Measurements from ENCODE around the gene UGGT2. TPM values are rescaled to one million over a fixed set of nuclear protein-coding genes. Genes with fewer than 3 reads are reported as not detected.
A peak's percentile ranks its signal among the peaks of the same experiment; 100 is the strongest.

Gene UGGT2
- total RNA-seq, 6 experiments from 2014 or later, result 8.2 to 17.1 (median 10.3) TPM

DNA sequence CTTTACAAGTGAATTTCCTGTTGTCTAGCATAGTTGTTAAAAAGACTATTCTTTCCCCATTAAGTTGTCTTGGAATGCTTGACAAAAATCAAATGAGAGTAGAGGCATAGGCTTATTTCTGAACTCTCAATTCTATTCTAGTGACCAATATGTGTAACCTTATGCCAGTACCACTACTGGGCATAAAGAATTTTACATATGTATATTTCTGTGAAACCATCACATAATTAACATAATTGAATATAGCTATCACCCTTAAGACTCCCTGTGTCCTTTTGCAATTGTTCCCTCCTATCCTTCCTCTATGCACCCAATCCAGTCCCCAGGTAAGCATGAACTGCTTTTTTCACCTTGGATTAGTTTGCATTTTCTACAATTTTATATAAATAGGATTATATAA, 211.3 kb downstream of the UGGT2 start:
- H3K4me1 ChIP-seq, result no peaks in the 10 kb centered on the region
- intact Hi-C loops (cut with DNase I), result no loop called here
- H3K27me3 ChIP-seq, result no peaks in the 10 kb centered on the region
- no peaks in the 10 kb centered on the region for H3K36me3 ChIP-seq
- no peak for DNase-seq
- ATAC-seq, result no peak
- H3K9me3 ChIP-seq, result peaks cover 0 to 11% (median 0%) of the 10 kb centered on the region in 4 donors
- TF ChIP-seq POLR2A (IDR thresholded peaks at IDR 0.05), result no peak
- TF ChIP-seq, protein P1, sequence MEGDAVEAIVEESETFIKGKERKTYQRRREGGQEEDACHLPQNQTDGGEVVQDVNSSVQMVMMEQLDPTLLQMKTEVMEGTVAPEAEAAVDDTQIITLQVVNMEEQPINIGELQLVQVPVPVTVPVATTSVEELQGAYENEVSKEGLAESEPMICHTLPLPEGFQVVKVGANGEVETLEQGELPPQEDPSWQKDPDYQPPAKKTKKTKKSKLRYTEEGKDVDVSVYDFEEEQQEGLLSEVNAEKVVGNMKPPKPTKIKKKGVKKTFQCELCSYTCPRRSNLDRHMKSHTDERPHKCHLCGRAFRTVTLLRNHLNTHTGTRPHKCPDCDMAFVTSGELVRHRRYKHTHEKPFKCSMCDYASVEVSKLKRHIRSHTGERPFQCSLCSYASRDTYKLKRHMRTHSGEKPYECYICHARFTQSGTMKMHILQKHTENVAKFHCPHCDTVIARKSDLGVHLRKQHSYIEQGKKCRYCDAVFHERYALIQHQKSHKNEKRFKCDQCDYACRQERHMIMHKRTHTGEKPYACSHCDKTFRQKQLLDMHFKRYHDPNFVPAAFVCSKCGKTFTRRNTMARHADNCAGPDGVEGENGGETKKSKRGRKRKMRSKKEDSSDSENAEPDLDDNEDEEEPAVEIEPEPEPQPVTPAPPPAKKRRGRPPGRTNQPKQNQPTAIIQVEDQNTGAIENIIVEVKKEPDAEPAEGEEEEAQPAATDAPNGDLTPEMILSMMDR (IDR thresholded peaks at IDR 0.05), result no peak
- H3K4me3 ChIP-seq, result no peak overlapping the region
- H3K27ac ChIP-seq, result no peak overlapping the region

DNA sequence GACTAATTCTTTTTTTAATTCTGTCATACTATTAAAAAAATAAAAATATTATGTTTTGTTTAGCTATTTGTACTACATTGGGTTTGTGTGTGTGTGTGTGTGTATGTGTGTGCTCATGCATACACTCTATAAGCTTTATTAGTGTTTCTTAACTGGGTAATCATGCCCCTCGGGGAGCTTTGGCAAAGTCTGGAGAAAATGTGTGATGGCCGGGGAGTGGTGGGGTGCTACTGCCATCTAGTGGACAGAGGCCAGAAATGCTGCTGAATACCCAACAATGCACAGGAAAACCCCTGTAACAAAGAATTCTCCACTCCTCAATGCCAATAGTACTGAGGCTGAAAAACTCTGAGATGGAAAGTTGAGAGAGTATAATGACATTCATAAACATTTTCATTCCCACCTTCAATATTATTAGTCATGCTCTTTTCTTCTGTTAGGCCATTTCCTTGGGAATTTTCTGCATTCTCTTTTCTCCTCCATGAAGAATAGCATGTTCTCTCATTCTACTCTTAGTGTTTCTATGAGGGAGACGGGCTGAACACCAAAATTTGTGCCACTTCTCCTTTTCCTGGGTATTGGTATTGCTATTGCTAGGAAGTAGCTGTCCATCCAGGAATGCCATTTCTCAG, 219.0 kb downstream of the UGGT2 start:
- peak; percentile 44 to 65 (median 63) for DNase-seq
- H3K9me3 ChIP-seq, result peaks cover 0 to 11% (median 0%) of the 10 kb centered on the region in 4 donors
- WGBS (ENCODE audit: insufficient coverage, low coverage, low lambda C conversion rate, missing lambda C conversion rate), result 19% methylated on average over 3 of the region's 3 CpGs
- H3K36me3 ChIP-seq, result no peaks in the 10 kb centered on the region
- no peak overlapping the region for H3K4me3 ChIP-seq
- TF ChIP-seq, protein P1 (IDR thresholded peaks at IDR 0.05), result peak; percentile 89 to 94 (median 93)
- TF ChIP-seq POLR2A (IDR thresholded peaks at IDR 0.05), result no peak
- H3K27me3 ChIP-seq, result no peaks in the 10 kb centered on the region
- intact Hi-C loops (cut with DNase I), result no loop called here
- peak; percentile 94 to 99 (median 98) for ATAC-seq
- H3K4me1 ChIP-seq, result no peaks in the 10 kb centered on the region
- no peak overlapping the region for H3K27ac ChIP-seq

DNA sequence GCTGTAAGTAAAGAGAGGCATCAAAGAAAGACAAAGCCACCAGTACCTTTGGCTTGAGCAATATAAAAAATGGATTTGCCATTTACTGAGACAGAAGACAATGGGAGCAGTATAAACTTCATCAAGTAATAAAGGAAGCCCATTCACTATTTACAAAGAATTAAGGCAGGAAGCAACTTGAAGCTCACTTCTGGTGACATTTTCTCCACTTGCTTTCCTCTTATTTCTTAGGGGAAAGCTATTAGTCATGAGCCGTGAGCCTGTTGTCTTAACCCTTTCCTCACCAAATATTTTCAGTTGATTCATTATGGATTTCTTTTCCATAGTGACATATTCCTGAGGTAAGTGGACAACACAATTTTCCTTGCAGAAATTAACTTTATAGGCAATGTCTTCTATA, 219.5 kb downstream of the UGGT2 start:
- Histone ChIP-seq H3K4me1 (no peaks in the 10 kb centered on the region), H3K4me3 (no peak overlapping the region), H3K36me3 (no peaks in the 10 kb centered on the region), H3K9me3 (peaks cover 0 to 10% (median 0%) of the 10 kb centered on the region in 4 donors), H3K27ac (no peak overlapping the region), H3K27me3 (no peaks in the 10 kb centered on the region)
- ATAC-seq (no peak), DNase-seq (no peak)
- TF ChIP-seq, protein P1 (IDR thresholded peaks at IDR 0.05), result no peak
- intact Hi-C loops (cut with DNase I), result no loop called here
- 0% methylated on average over 1 of the region's 1 CpG for WGBS (ENCODE audit: insufficient coverage, low coverage, low lambda C conversion rate, missing lambda C conversion rate)

DNA sequence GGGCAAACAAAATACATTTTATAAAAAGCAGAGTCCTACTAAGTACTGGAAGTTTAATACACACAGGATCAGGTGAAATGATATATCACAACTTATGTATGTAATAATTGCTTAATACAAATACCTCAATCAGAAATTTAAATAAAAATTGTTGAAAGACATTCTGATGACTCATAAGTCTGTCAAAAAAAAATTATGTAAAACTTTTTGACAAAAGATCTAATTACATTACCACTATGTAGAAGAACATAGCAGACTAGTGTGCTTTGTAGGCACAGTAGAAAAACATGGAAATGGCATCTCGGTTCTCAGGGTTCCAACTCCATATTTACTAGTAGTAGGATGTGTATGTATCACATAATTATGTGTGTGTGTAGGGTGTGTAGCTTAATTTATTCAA, 220.1 kb downstream of the UGGT2 start:
- Histone ChIP-seq H3K27ac (no peak overlapping the region), H3K4me3 (no peak overlapping the region), H3K27me3 (no peaks in the 10 kb centered on the region), H3K36me3 (no peaks in the 10 kb centered on the region), H3K4me1 (no peaks in the 10 kb centered on the region), H3K9me3 (peaks cover 0 to 4% (median 0%) of the 10 kb centered on the region in 4 donors)
- WGBS (ENCODE audit: insufficient coverage, low coverage, low lambda C conversion rate, missing lambda C conversion rate), result 64% methylated on average over 1 of the region's 1 CpG
- DNase-seq (no peak), ATAC-seq (no peak)
- intact Hi-C loops (cut with DNase I), result no loop called here
- TF ChIP-seq, protein P1 (IDR thresholded peaks at IDR 0.05), result no peak
- no peak for TF ChIP-seq POLR2A (IDR thresholded peaks at IDR 0.05)
